H9 (cell line): ENCODE measurements around the gene CISD2. TPM values are rescaled to one million over a fixed set of nuclear protein-coding genes. Genes with fewer than 3 reads are reported as not detected.
"Not testable (repeated sequence)": the region's sequence is repeated elsewhere in the genome, so short reads cannot be mapped to it uniquely, and the experiment has no call there.

Experiments used
- DNase-seq: peaks from one replicate; pipeline ENCODE4 v3.0.0-alpha.2; 2017
- H2AFZ ChIP-seq: one replicate; pipeline ENCODE4 v1.6.1; 2013; ENCODE audit warnings: mild to moderate bottlenecking, low read length, control low read depth, moderate library complexity
- H2AK5ac ChIP-seq: 2 replicates; pipeline ENCODE4 v1.6.1; 2013; ENCODE audit warnings: low read length, control low read depth, mixed read lengths; ENCODE audit not compliant: insufficient read length
- H2BK120ac ChIP-seq: one replicate; pipeline ENCODE4 v1.6.1; 2013; ENCODE audit warnings: low read depth, mild to moderate bottlenecking, low read length, control low read depth, inconsistent platforms; ENCODE audit not compliant: poor library complexity, severe bottlenecking
- H2BK12ac ChIP-seq: 2 replicates; pipeline ENCODE4 v1.6.1; 2013; ENCODE audit warnings: low read length, control low read depth, mixed read lengths, low read depth; ENCODE audit not compliant: insufficient read length
- H2BK15ac ChIP-seq: 2 replicates; pipeline ENCODE4 v1.6.1; 2013; ENCODE audit warnings: low read depth, low read length, control low read depth
- H2BK20ac ChIP-seq: one replicate; pipeline ENCODE4 v1.6.1; 2013; ENCODE audit warnings: low read depth, mild to moderate bottlenecking, low read length, control low read depth, inconsistent platforms; ENCODE audit not compliant: poor library complexity, severe bottlenecking
- H2BK5ac ChIP-seq: 2 replicates; pipeline ENCODE4 v1.6.1; 2013; ENCODE audit warnings: low read length, control low read depth, mixed read lengths; ENCODE audit not compliant: insufficient read length
- H3K14ac ChIP-seq: 2 replicates; pipeline ENCODE4 v1.6.1; 2013; ENCODE audit warnings: low read length, control low read depth; ENCODE audit not compliant: insufficient read depth
- H3K18ac ChIP-seq: 2 replicates; pipeline ENCODE4 v1.6.1; 2013; ENCODE audit warnings: low read depth, mild to moderate bottlenecking, mixed read lengths, low read length, control low read depth; ENCODE audit not compliant: insufficient read length
- H3K23ac ChIP-seq: 2 replicates; pipeline ENCODE4 v1.6.1; 2013; ENCODE audit warnings: low read length, control low read depth, mixed read lengths, low read depth; ENCODE audit not compliant: insufficient read length
- H3K23me2 ChIP-seq: 2 replicates; pipeline ENCODE4 v1.6.1; 2013; ENCODE audit warnings: low read depth, mild to moderate bottlenecking, mixed read lengths, low read length, control low read depth; ENCODE audit not compliant: insufficient read length, poor library complexity, severe bottlenecking
- H3K27ac ChIP-seq: 2 replicates; pipeline ENCODE4 v1.5.1; 2013; ENCODE audit warnings: low read length, control low read depth, mixed read lengths, low read depth; ENCODE audit not compliant: insufficient read length
- H3K27me3 ChIP-seq: 2 replicates; pipeline ENCODE4 v1.6.1; 2013; ENCODE audit warnings: low read length, control low read depth, inconsistent platforms; ENCODE audit not compliant: insufficient read depth
- H3K4ac ChIP-seq: 2 replicates; pipeline ENCODE4 v1.6.1; 2013; ENCODE audit warnings: low read depth, mild to moderate bottlenecking, control low read depth, inconsistent platforms, low read length, moderate library complexity
- H3K4me1 ChIP-seq: 2 replicates; pipeline ENCODE4 v1.6.1; 2013; ENCODE audit warnings: low read length, control low read depth, inconsistent platforms; ENCODE audit not compliant: insufficient read depth
- H3K4me2 ChIP-seq: 2 replicates; pipeline ENCODE4 v1.6.1; 2013; ENCODE audit warnings: low read length, control low read depth, mixed read lengths; ENCODE audit not compliant: insufficient read length, insufficient read depth
- H3K56ac ChIP-seq: 2 replicates; pipeline ENCODE4 v1.6.1; 2013; ENCODE audit warnings: low read depth, mild to moderate bottlenecking, mixed read lengths, low read length, control low read depth; ENCODE audit not compliant: insufficient read length
- H3K79me1 ChIP-seq: 2 replicates; pipeline ENCODE4 v1.6.1; 2013; ENCODE audit warnings: low read depth, mild to moderate bottlenecking, moderate library complexity, low read length, control low read depth, inconsistent platforms; ENCODE audit not compliant: insufficient read depth, poor library complexity, severe bottlenecking
- H3K79me2 ChIP-seq: 2 replicates; pipeline ENCODE4 v1.6.1; 2013; ENCODE audit warnings: low read length, control low read depth, inconsistent platforms; ENCODE audit not compliant: insufficient read depth
- H3K9ac ChIP-seq: 2 replicates; pipeline ENCODE4 v1.6.1; 2013; ENCODE audit warnings: low read length, control low read depth, mixed read lengths; ENCODE audit not compliant: insufficient read length; ENCODE audit errors: extremely low read depth
- H3K9me3 ChIP-seq: one replicate; pipeline ENCODE4 v1.6.1; 2013; ENCODE audit warnings: low read depth, low read length, inconsistent platforms; ENCODE audit not compliant: control insufficient read depth
- H3T11ph ChIP-seq: one replicate; pipeline ENCODE4 v1.6.1; 2013; ENCODE audit warnings: mild to moderate bottlenecking, low read length, control low read depth, inconsistent platforms
- H4K20me1 ChIP-seq: one replicate; pipeline ENCODE4 v1.6.1; 2013; ENCODE audit not compliant: control insufficient read depth, insufficient read length, insufficient read depth
- H4K5ac ChIP-seq: 2 replicates; pipeline ENCODE4 v1.6.1; 2013; ENCODE audit warnings: low read depth, mild to moderate bottlenecking, mixed read lengths, low read length, control low read depth; ENCODE audit not compliant: insufficient read length
- H4K8ac ChIP-seq: replicated peaks from 2 replicates; pipeline ENCODE4 v1.6.1; 2013; ENCODE audit warnings: low read length, control low read depth, mixed read lengths, low read depth; ENCODE audit not compliant: insufficient read length
- H4K91ac ChIP-seq: 2 replicates; pipeline ENCODE4 v1.6.1; 2013; ENCODE audit warnings: low read depth, mild to moderate bottlenecking, moderate library complexity, mixed read lengths, low read length, control low read depth; ENCODE audit not compliant: insufficient read length
- H3K27ac Mint-ChIP-seq, 3 experiments: 2 replicates in 2 of 3; 3 replicates in 1 of 3; pipeline ENCODE4 v1.8.0; 2020 to 2021; ENCODE audit warnings: mixed read lengths in 3 of 3, mild to moderate bottlenecking in 1 of 3, moderate library complexity in 1 of 3
- H3K27me3 Mint-ChIP-seq: 2 replicates; pipeline ENCODE4 v1.8.0; 2021; ENCODE audit warnings: low read depth, mild to moderate bottlenecking, moderate library complexity, mixed read lengths
- H3K36me3 Mint-ChIP-seq, 3 experiments: 2 replicates in 2 of 3; 3 replicates in 1 of 3; pipeline ENCODE4 v1.8.0; 2020 to 2021; ENCODE audit warnings: low read depth in 3 of 3, mixed read lengths in 3 of 3; ENCODE audit not compliant: insufficient read depth in 1 of 3
- H3K4me1 Mint-ChIP-seq, 2 experiments: 2 replicates each; pipeline ENCODE4 v1.8.0; 2020; ENCODE audit warnings: mixed read lengths in 2 of 2
- H3K4me3 Mint-ChIP-seq, 2 experiments: 2 replicates in 1 of 2; 3 replicates in 1 of 2; pipeline ENCODE4 v1.8.0; 2020 to 2021; ENCODE audit warnings: mild to moderate bottlenecking in 2 of 2, mixed read lengths in 2 of 2, moderate library complexity in 1 of 2
- H3K9me3 Mint-ChIP-seq, 2 experiments: 2 replicates in 1 of 2; 3 replicates in 1 of 2; pipeline ENCODE4 v1.8.0; 2020; ENCODE audit warnings: mild to moderate bottlenecking in 2 of 2, mixed read lengths in 2 of 2, moderate library complexity in 1 of 2
- WGBS: extraction: QIAGEN DNeasy Blood & Tissue Kit; methylation state at CpG from one replicate; pipeline ENCODE4 v1.1.7; 2013; ENCODE audit warnings: missing lambda C conversion rate, low lambda C conversion rate, mixed read lengths; ENCODE audit not compliant: insufficient read length; ENCODE audit errors: extremely low coverage; 5-methylcytosine and 5-hydroxymethylcytosine counted together
- long read RNA-seq: library from polyadenylated mRNA; unstranded; transcript quantifications from one replicate; pipeline ENCODE4 v2.0.0, GENCODE V29; 2020
- total RNA-seq: library from RNA; stranded (reverse); gene quantifications from 2 replicates; pipeline ENCODE4 v1.2.1, GENCODE V29; 2021
- TF ChIP-seq, protein P1 (sequence below): fragments of 200-600 bp; sonication (generic); conservative IDR thresholded peaks from 3 replicates; pipeline ENCODE4 v1.8.0; 2021; ENCODE audit warnings: antibody characterized with exemption, mild to moderate bottlenecking

Gene CISD2
- total RNA-seq = 45.6 and 46.0 TPM in 2 replicates
- long read RNA-seq, full-length matches to known transcripts = 336 of 357 reads
- long read RNA-seq, partial matches to known transcripts = 0 of 357 reads
- long read RNA-seq, other reads (novel, unspliced or antisense) = 21 of 357 reads

- H3K4me1 ChIP-seq = no peaks in the 10 kb centered on the region
- H3K4me2 ChIP-seq = peak within 1 kb of the TSS; percentile 93
- no peaks in the 10 kb centered on the region for H3K27me3 Mint-ChIP-seq
- peaks cover 14 to 20% (median 17%) of the 10 kb centered on the region in 3 experiments for H3K36me3 Mint-ChIP-seq
- H3K23ac ChIP-seq = no peak within 1 kb of the TSS
- H3K79me1 ChIP-seq = no peaks in the 10 kb centered on the region
- peak within 1 kb of the TSS; percentile 97 to 99 (median 99) for H3K27ac Mint-ChIP-seq
- H3K23me2 ChIP-seq = peaks cover 7% of the 10 kb centered on the region
- no peak within 1 kb of the TSS for H2BK120ac ChIP-seq
- peak within 1 kb of the TSS; percentile 17 for H3T11ph ChIP-seq
- H4K91ac ChIP-seq = no peak within 1 kb of the TSS
- TF ChIP-seq, protein P1, sequence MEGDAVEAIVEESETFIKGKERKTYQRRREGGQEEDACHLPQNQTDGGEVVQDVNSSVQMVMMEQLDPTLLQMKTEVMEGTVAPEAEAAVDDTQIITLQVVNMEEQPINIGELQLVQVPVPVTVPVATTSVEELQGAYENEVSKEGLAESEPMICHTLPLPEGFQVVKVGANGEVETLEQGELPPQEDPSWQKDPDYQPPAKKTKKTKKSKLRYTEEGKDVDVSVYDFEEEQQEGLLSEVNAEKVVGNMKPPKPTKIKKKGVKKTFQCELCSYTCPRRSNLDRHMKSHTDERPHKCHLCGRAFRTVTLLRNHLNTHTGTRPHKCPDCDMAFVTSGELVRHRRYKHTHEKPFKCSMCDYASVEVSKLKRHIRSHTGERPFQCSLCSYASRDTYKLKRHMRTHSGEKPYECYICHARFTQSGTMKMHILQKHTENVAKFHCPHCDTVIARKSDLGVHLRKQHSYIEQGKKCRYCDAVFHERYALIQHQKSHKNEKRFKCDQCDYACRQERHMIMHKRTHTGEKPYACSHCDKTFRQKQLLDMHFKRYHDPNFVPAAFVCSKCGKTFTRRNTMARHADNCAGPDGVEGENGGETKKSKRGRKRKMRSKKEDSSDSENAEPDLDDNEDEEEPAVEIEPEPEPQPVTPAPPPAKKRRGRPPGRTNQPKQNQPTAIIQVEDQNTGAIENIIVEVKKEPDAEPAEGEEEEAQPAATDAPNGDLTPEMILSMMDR = no peak
- H3K79me2 ChIP-seq = peaks cover 3% of the 10 kb centered on the region; the same call in 1 of the 2 replicates
- peak within 1 kb of the TSS; percentile 79 for H4K5ac ChIP-seq
- H3K4me1 Mint-ChIP-seq = peaks cover 35 to 47% of the 10 kb centered on the region in 2 experiments
- H3K9ac ChIP-seq = peak within 1 kb of the TSS; percentile 97
- H3K27me3 ChIP-seq = no peaks in the 10 kb centered on the region
- DNase-seq = peak; percentile 95
- H2BK20ac ChIP-seq = no peak within 1 kb of the TSS
- peak within 1 kb of the TSS; percentile 84 to 88 for H3K4me3 Mint-ChIP-seq
- no peak within 1 kb of the TSS for H2AFZ ChIP-seq
- H3K9me3 ChIP-seq = no peaks in the 10 kb centered on the region
- H3K14ac ChIP-seq = peak within 1 kb of the TSS; percentile 100
- H3K4ac ChIP-seq = no peak within 1 kb of the TSS; the same call in 1 of the 2 replicates
- H2BK5ac ChIP-seq = peak within 1 kb of the TSS; percentile 83
- peak within 1 kb of the TSS; percentile 11 for H3K56ac ChIP-seq
- H3K9me3 Mint-ChIP-seq = no peaks in the 10 kb centered on the region; a peak in 2 of 5 replicates
- H4K8ac ChIP-seq = no peak within 1 kb of the TSS
- no CpG with 5 or more reads among the region's 71 CpGs for WGBS
- H4K20me1 ChIP-seq = no peaks in the 10 kb centered on the region
- peak within 1 kb of the TSS; percentile 71 for H2BK12ac ChIP-seq
- H3K18ac ChIP-seq = peak within 1 kb of the TSS; percentile 99
- no peak within 1 kb of the TSS for H2AK5ac ChIP-seq
- peak within 1 kb of the TSS; percentile 96 for H3K27ac ChIP-seq
- no peak within 1 kb of the TSS for H2BK15ac ChIP-seq
These were observed at the start of gene CISD2 for GRCh38 chr4:102868781-102869568. TSS of gene CISD2 (plus strand) at chr4:102868992. CDS start at chr4:102869085, 93 bp downstream.

DNA sequence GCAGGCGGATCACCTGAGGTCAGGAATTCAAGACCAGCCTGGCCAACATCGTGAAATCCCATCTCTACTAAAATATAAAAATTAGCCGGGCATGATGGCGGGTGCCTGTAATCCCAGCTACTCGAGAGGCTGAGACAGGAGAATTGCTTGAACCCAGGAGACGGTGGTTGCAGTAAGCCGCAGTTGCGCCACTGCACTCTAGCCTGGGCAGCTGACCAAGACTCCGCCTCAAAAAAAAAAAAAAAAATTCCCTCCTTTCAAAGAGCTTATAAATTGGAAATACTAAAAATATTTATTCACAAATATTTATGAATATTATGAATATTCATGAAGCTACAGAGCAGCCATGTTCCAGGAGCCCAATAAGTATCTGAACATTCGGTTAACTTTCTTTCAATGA, 49.7 kb upstream of the CISD2 start:
- not testable (repeated sequence) for H3K9ac ChIP-seq, H3K23me2 ChIP-seq, H3K9me3 ChIP-seq, H4K8ac ChIP-seq, H2AK5ac ChIP-seq, H3K14ac ChIP-seq, H3K4me1 ChIP-seq, H3K27me3 Mint-ChIP-seq, H2BK12ac ChIP-seq, H2BK15ac ChIP-seq, H3K27me3 ChIP-seq, H2BK120ac ChIP-seq, H4K91ac ChIP-seq, H3K4ac ChIP-seq, H3K27ac ChIP-seq, H4K5ac ChIP-seq, DNase-seq, H3T11ph ChIP-seq, H3K79me1 ChIP-seq, H3K23ac ChIP-seq, H3K56ac ChIP-seq, H3K18ac ChIP-seq, H4K20me1 ChIP-seq, H2AFZ ChIP-seq, H2BK20ac ChIP-seq, H3K27ac Mint-ChIP-seq, H3K4me2 ChIP-seq, H3K9me3 Mint-ChIP-seq, H2BK5ac ChIP-seq
- H3K4me3 Mint-ChIP-seq = peak overlapping the region in 1 of 2 experiments; percentile 8; a peak in 1 of 5 replicates
- peaks cover 65 to 72% of the 10 kb centered on the region in 2 experiments for H3K4me1 Mint-ChIP-seq
- WGBS = no CpG with 5 or more reads among the region's 10 CpGs
- H3K79me2 ChIP-seq = peaks cover 76% of the 10 kb centered on the region; the same call in 1 of the 2 replicates
- H3K36me3 Mint-ChIP-seq = peaks cover 5 to 41% (median 22%) of the 10 kb centered on the region in 3 experiments; a peak in 5 of 7 replicates
